ENCODE results near the gene RCOR1.

The RCOR1 gene

DNA sequence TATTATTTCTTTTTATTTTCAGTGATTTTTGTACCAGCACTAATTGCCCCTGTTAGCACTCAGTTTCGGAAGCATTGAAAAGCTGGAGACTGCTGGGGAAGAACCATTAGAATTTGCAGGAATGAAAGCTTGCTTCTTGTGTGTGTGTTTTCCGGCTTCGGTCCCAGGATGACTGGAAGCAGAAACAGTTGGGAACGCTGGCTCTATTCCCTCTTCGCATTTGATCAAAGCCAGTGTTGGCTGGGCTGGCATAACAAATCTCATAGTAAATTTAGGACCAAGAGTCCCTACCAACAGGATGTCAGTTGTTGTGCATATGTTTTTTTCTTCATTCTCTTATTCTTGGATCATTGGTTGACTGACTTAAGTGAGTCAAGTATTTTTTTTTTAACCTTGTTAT is 131.2 kb downstream of the RCOR1 start:
- no peak for DNase-seq (ENCODE audit: low read depth in 2 of 2)

DNA sequence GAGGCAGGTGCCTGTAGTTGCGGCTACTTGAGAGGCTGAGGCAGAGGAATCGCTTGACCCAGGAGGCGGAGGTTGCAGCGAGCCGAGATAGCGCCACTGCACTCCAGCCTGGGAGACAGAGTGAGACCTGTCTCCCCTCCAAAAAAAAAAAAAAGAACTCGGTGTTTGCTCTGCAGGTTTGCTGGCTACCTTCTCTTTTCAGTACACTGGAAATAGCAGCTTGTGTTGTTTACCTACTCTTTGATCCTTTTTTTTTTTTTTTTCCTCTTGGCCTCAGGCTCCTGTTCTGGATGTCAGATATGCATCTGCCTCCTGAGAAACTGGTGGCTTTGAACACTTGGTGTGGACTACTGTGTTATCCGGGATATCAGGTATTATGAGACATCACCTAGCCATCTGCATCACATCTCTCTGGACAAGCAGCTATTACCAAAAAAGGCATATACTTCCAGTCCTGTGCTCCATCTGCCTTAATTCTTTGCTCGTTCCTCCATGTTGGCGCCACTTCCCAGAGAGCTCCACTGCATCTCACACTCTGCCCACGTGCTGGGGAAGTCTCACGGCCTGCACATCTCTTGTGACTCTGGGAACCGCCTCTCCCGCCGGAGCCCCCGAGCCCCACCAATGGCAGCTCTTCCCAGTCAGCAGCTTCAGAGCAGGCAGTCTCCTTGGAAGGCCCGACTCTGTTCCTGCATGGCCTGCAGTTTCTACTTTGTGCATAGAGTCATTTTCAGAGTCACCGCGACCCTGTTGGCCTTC is 133.9 kb downstream of the RCOR1 start:
- no peak for DNase-seq (ENCODE audit: low read depth in 2 of 2)

- no peak for DNase-seq (ENCODE audit: low read depth in 2 of 2)
Observed at GRCh38 chr14:102727336-102728095, 135.1 kb downstream of the RCOR1 start.

DNA sequence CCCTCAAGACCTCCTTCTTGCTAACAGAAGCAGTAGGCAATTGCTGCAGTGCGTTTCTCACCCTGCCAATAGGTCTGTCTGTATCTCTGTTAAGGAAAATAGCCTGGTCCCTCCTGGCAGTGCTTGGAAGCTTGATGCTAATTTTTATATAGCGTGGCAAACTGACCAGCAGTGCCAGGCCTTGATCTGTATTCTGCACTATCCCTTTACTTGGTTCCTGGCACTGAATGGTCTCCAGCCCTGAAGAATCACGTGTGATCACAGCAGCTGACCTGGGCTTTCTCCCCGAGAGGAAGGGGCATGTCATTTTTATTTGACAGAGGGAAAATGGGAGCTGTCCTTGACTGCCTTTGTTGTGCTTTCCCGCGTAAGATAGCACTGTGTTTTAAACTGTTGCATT is 136.1 kb downstream of the RCOR1 start:
- DNase-seq (ENCODE audit: low read depth in 2 of 2) = no peak

GRCh38 chr14:102729268-102729667 is 136.8 kb downstream of the RCOR1 start:
- no peak for DNase-seq (ENCODE audit: low read depth in 2 of 2)

DNA sequence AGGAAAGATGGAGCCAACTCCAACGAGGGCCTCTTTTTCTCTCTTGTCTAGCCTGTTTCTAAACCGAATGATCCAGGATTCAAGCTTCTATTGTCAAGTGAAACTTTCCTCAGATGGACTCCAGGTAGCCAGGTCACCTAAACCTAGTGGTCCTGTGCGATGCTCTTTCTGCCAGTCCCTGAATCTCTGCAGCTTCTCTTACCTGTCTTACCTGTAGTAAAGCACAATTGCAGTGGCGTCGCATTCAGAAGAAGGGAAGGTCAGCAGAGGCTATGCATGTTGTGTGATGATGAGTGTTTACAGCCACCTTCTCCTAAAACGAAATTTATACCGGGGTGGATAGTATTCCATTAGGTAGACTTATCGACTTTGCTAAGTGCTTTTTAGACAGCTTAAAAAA is 137.4 kb downstream of the RCOR1 start:
- no peak for DNase-seq (ENCODE audit: low read depth in 2 of 2)

DNA sequence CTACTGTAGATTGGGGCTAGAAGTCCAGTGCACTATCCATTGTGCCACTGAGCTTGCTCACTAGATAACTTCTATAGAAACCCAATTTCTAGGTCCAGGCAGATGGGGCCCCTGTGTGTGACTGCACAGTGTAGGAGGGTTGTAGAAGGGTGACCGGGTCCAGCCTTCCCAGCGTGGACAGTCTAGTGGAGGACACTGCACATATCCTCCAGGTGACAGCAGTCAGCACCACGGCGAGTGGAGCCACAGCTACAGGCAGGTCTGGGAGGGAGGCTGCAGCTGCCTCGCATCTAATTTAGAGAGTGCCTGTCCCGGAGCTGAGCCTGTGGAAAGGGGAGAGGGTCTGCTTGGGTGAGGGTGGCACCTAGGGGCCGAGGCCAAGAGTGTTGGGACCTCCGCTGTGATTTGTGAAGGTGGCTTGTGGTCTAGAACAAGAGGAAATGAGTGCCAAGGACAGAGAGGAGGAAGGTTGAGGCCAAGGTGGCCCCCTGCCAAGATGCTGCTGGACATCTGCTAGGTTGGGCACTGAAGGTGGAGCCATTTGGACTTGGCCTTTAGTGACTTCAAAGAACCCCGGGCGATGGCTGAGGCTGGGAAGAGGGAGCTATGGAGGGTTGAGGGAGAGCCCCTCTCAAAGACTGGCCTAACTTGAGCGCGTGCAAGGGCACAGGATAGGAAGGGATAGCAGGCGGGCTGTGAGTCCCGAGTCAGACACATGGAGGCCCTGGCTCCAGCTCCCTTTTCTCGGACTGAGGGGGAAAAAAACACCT is 138.8 kb downstream of the RCOR1 start:
- no peak for DNase-seq (ENCODE audit: low read depth in 2 of 2)

DNA sequence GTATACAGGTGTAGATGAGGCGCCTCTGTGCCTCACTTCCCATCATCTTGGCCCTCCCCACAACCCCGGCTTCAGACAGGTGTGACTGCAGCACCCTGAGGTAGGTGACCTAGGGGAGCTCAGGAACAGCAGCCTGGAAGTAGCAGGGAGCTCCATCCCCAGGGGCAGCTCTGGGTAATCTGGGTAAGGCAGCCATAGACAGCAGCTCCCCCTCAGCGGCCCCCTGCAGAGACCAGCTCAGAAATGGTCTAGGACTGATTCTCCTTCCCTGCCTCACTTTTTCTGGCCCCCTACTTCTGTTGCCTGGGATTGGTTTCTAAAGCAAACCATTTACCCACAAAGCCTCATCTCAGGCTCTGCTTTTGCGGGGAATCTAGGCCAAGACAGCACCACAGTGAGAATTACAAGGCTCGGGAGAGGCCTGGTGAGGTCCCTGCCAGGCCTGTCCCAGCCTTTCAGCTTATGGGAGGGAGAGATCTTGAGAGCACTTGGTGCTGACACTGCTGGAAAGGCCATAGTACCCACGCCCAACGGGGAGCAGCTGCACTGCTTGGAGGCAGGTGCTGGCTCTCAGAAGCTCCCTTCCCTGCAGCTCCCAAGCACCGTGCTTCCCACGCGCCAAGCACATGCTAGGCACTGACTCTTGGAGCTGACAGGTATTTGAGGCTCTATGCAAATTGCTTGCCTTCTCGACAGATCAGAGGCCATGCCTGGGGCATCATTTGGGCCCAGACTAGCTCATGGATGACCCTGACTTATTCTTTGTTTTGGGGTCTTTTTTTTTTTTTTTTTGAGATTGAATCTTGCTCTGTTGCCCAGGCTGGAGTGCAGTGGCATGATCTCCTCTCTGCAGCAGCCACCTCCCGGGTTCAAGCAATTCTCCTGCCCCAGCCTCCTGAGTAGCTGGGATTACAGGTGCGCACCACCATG is 139.7 kb downstream of the RCOR1 start:
- no peak for DNase-seq (ENCODE audit: low read depth in 2 of 2)

DNA sequence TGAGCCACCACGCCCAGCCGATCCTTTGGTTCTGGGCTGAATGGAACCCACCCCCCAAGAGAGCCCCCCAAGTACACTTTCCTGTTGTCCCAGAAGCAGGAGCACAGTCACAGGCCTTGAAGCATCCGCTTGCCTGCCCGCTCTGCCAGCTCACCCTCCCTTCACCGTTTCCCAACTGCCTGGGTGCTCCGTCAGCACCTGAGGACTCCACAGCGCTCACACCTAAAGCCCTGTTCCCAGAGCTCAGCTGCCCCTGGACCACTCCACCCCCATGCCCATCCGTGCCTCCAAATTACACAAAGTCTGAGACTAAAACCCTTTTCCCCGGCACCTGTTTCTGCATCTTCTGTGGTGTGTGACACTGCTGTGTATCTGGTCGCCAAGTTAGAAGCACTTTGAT is 140.5 kb downstream of the RCOR1 start:
- no peak for DNase-seq (ENCODE audit: low read depth in 2 of 2)

DNA sequence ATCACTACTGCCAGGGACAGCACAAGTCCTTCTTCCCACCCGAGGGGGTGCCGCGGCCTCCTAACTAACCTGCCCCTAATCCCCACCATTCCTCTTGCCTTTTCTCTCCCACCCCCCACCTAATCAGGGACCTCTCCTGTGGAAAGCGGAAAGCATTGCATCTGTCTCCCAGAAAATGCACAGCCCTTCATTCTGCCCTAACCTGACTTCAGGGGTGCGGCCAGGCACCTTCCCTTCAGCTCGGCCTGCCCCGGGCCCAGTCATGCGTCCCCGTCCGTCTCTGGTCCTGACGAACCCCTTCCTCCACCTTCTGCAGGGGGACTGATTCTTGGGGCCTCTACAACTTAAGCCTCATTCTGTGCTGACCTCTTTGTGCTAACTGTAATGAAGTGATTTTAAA is 140.9 kb downstream of the RCOR1 start:
- no peak for DNase-seq (ENCODE audit: low read depth in 2 of 2)

DNA sequence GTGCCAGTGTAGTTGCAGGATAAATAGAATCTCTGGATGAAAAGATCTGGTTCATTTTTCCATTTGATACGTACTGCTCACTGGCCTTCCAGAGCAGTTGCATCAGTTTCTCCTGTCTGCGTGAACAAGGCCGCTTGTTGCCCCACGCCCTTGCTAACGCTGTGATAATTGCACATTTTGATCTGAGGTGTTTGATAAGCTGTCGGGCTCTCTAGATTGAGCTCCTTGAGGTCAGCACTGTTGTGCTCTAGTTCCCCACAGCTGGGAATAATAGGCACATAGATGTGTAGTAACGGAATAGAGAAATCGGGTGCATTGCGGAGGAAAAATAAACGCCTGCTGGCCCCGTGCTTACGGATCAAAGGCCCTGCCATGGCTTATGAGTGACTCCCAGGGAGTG is 142.0 kb downstream of the RCOR1 start:
- no peak for DNase-seq (ENCODE audit: low read depth in 2 of 2)

GRCh38 chr14:102736956-102737355 is 144.5 kb downstream of the RCOR1 start:
- DNase-seq (ENCODE audit: low read depth in 2 of 2) = no peak

GRCh38 chr14:102737402-102738372 is 145.2 kb downstream of the RCOR1 start:
- DNase-seq (ENCODE audit: low read depth in 2 of 2) = no peak

- DNase-seq (ENCODE audit: low read depth in 2 of 2) = no peak
Observed at GRCh38 chr14:102738373-102739189, 146.1 kb downstream of the RCOR1 start.

DNA sequence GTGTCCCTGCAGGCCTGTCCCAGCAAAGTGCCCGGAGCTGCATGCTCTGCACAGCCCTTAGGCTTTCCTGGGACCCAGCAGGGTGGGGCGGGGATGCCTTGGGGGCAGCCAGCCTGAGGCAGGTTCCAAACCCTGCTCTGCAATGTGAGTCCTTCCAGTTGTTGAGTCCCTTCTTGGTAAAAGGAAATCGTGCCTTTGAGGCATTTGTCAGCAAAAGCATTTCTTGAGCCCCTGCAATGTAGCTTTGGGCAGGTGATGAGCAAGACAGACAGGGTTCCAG is 146.7 kb downstream of the RCOR1 start:
- DNase-seq (ENCODE audit: low read depth in 2 of 2) = no peak

- no peak for DNase-seq (ENCODE audit: low read depth in 2 of 2)
Observed at GRCh38 chr14:102746634-102747438, 154.4 kb downstream of the RCOR1 start.

DNA sequence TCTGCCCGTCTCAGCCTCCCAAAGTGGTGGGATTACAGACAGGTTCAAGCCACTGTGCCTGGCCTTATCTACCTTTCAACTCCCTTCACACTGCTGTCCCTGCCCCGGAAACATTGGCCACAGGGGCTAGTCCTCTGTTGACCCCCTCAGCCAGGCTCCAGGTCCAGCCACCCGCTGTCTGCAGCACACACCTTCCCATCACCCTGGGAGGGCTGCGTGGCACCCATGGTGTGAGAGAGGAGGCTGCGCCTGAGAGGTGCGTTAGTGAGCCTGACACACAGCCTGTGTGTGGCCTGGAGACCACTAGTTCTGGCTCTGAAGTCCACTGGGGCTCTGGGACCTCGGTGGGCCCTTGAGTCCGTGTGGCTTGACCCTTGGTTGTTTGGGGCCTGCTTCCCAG is 156.4 kb downstream of the RCOR1 start:
- DNase-seq (ENCODE audit: low read depth in 2 of 2) = no peak

- DNase-seq (ENCODE audit: low read depth in 2 of 2) = no peak
Observed at GRCh38 chr14:102749393-102750305, 157.2 kb downstream of the RCOR1 start.
